Measurements from ENCODE around the gene SULT1A3. TPM values are rescaled to one million over a fixed set of nuclear protein-coding genes. Genes with fewer than 3 reads are reported as not detected.
"Not testable (repeated sequence)": the region's sequence is repeated elsewhere in the genome, so short reads cannot be mapped to it uniquely, and the experiment has no call there.

SULT1A3 gene
- total RNA-seq (2021) (14.1 and 21.2 TPM in 2 replicates), Bru-seq, nascent RNA (percentile 7 among the genes with signal in this experiment), BruChase-seq, experiment 1, labeled RNA remaining after a 2-hour chase (percentile 18 among the genes with signal in this experiment), BruChase-seq, experiment 2, labeled RNA remaining after a 6-hour chase (percentile 31 among the genes with signal in this experiment)
- long read RNA-seq, partial matches to known transcripts, result 0 of 2 reads
- long read RNA-seq, other reads (novel, unspliced or antisense), result 2 of 2 reads

DNA sequence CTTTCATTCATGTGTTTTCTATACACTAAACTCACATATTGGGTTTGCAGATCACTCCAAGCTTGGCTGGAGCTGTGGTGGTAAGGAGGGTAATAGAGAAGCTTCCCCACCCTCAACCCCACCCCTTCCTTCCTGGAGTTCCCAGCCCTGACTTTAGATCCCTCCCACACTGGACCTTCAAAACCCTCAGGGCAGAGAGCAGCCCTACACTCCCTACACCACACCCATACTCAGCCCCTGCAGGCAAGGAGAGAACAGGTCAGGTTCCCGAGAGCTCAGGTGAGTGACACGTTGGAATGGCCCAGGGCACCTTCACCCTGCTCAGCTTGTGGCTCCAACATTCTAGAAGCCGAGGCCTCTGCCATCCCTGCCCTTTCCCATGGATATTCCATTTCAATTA, at the start of gene SULT1A3:
TSS of gene SULT1A3 (plus strand) at position 207 of the 400 bp plus-strand sequence. CDS start 1,474 bp downstream, outside the sequence.
- BruUV-seq (replicated peaks); H3K4me1 ChIP-seq (ENCODE audit: insufficient read depth, low read length, poor library complexity, severe bottlenecking); H3K4me3 ChIP-seq (ENCODE audit: low read depth, low read length, poor library complexity, severe bottlenecking); intact Hi-C loops (cut with micrococcal nuclease; ENCODE audit: unreplicated experiment); H3K27me3 ChIP-seq (replicated peaks; ENCODE audit: insufficient read depth, low read depth, low read length, poor library complexity); H3K36me3 ChIP-seq (ENCODE audit: insufficient read depth, low read length, poor library complexity, severe bottlenecking); CTCF ChIA-PET; H3K27ac ChIP-seq (ENCODE audit: low read depth, low read length, poor library complexity, severe bottlenecking); H3K9me3 ChIP-seq (ENCODE audit: low read depth, low read length, poor library complexity, severe bottlenecking); POLR2A ChIA-PET (ENCODE audit: low non-redundant PET); DNase-seq (ENCODE audit: low spot score): not testable (repeated sequence)

DNA sequence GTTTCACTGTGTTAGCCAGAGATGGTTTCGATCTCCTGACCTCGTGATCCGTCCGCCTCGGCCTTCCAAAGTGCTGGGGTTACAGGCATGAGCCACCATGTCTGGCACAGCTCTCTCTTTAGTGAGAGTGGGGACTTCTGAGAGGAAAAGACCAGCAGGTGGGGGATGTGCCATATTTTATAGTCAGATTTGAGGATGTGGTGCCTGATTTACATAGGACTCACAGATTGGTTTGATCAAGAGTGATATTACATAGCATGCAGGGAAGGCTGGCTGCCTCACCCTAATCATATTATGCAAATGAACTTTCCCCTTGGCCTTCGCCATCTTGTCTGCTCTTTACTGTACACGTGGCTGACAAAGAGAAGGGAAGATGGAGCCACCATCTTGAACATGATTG, 48.0 kb upstream of the SULT1A3 start:
- no peak overlapping the region for H3K4me3 ChIP-seq (ENCODE audit: low read depth, low read length, poor library complexity, severe bottlenecking)
- CTCF ChIA-PET, result no interaction called here
- no peak overlapping the region for H3K27ac ChIP-seq (ENCODE audit: low read depth, low read length, poor library complexity, severe bottlenecking)
- no TSS peak for BruUV-seq (replicated peaks)
- intact Hi-C loops (cut with micrococcal nuclease; ENCODE audit: unreplicated experiment), result no loop called here
- POLR2A ChIA-PET (ENCODE audit: low non-redundant PET), result no interaction called here
- no peaks in the 10 kb centered on the region for H3K27me3 ChIP-seq (replicated peaks; ENCODE audit: insufficient read depth, low read depth, low read length, poor library complexity)
- TF ChIP-seq EZH2 (IDR thresholded peaks at IDR 0.05; ENCODE audit: borderline replicate concordance, low read depth, low read length, poor library complexity, severe bottlenecking), result no peak
- TF ChIP-seq, protein P1, sequence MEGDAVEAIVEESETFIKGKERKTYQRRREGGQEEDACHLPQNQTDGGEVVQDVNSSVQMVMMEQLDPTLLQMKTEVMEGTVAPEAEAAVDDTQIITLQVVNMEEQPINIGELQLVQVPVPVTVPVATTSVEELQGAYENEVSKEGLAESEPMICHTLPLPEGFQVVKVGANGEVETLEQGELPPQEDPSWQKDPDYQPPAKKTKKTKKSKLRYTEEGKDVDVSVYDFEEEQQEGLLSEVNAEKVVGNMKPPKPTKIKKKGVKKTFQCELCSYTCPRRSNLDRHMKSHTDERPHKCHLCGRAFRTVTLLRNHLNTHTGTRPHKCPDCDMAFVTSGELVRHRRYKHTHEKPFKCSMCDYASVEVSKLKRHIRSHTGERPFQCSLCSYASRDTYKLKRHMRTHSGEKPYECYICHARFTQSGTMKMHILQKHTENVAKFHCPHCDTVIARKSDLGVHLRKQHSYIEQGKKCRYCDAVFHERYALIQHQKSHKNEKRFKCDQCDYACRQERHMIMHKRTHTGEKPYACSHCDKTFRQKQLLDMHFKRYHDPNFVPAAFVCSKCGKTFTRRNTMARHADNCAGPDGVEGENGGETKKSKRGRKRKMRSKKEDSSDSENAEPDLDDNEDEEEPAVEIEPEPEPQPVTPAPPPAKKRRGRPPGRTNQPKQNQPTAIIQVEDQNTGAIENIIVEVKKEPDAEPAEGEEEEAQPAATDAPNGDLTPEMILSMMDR (conservative IDR thresholded peaks at IDR 0.05; ENCODE audit: low read depth, low read length), result no peak
- H3K36me3 ChIP-seq (ENCODE audit: insufficient read depth, low read length, poor library complexity, severe bottlenecking), result no peaks in the 10 kb centered on the region
- DNase-seq (ENCODE audit: low spot score), result no peak
- peaks cover 4% of the 10 kb centered on the region for H3K4me1 ChIP-seq (ENCODE audit: insufficient read depth, low read length, poor library complexity, severe bottlenecking)
- peaks cover 4% of the 10 kb centered on the region for H3K9me3 ChIP-seq (ENCODE audit: low read depth, low read length, poor library complexity, severe bottlenecking)

DNA sequence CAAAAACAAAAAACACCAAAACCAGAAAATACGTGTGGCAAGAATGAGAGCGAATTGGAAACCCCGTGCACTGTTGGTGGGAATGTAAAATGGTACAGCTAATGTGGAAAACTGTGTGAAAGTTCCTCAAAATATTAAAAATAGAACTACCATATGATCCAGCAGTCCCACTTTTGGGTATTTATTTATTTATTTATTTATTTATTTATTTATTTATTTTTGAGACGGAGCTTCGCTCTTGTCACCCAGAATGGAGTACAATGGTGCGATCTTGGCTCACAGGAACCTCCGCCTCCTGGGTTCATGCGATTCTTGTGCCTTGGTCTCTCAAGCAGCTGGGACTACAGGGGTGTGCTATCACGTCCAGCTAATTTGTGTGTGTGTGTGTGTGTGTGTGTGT, 46.5 kb upstream of the SULT1A3 start:
- peaks cover 4% of the 10 kb centered on the region for H3K9me3 ChIP-seq (ENCODE audit: low read depth, low read length, poor library complexity, severe bottlenecking)
- no peak overlapping the region for H3K4me3 ChIP-seq (ENCODE audit: low read depth, low read length, poor library complexity, severe bottlenecking)
- no peaks in the 10 kb centered on the region for H3K36me3 ChIP-seq (ENCODE audit: insufficient read depth, low read length, poor library complexity, severe bottlenecking)
- peaks cover 4% of the 10 kb centered on the region for H3K4me1 ChIP-seq (ENCODE audit: insufficient read depth, low read length, poor library complexity, severe bottlenecking)
- TF ChIP-seq EZH2 (IDR thresholded peaks at IDR 0.05; ENCODE audit: borderline replicate concordance, low read depth, low read length, poor library complexity, severe bottlenecking), result no peak
- TF ChIP-seq, protein P1 (conservative IDR thresholded peaks at IDR 0.05; ENCODE audit: low read depth, low read length), result no peak
- CTCF ChIA-PET, result no interaction called here
- POLR2A ChIA-PET (ENCODE audit: low non-redundant PET), result no interaction called here
- H3K27me3 ChIP-seq (replicated peaks; ENCODE audit: insufficient read depth, low read depth, low read length, poor library complexity), result no peaks in the 10 kb centered on the region
- no peak for DNase-seq (ENCODE audit: low spot score)
- intact Hi-C loops (cut with micrococcal nuclease; ENCODE audit: unreplicated experiment), result no loop called here
- H3K27ac ChIP-seq (ENCODE audit: low read depth, low read length, poor library complexity, severe bottlenecking), result no peak overlapping the region
- no TSS peak for BruUV-seq (replicated peaks)

DNA sequence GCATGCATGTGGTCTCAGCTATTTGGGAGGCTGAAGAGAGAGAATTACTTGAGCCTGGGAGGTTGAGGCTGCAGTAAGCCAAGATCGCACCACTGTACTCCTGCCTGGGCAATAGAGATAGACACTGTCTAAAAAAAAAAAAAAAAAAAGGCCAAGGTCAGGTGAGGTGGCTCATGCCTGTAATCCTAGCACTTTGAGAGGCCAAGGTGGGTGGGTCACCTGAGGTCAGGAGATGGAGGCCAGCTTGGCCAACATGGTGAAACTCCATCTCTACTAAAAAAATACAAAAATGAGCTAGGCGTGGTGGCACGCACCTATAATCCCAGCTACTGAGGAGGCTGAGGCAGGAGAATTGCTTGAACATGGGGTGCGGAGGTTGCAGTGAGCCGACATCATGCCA, 43.9 kb upstream of the SULT1A3 start:
- intact Hi-C loops (cut with micrococcal nuclease; ENCODE audit: unreplicated experiment), result no loop called here
- Histone ChIP-seq H3K4me1 (ENCODE audit: insufficient read depth, low read length, poor library complexity, severe bottlenecking) (no peaks in the 10 kb centered on the region), H3K9me3 (ENCODE audit: low read depth, low read length, poor library complexity, severe bottlenecking) (peaks cover 4% of the 10 kb centered on the region), H3K4me3 (ENCODE audit: low read depth, low read length, poor library complexity, severe bottlenecking) (no peak overlapping the region), H3K36me3 (ENCODE audit: insufficient read depth, low read length, poor library complexity, severe bottlenecking) (no peaks in the 10 kb centered on the region), H3K27ac (ENCODE audit: low read depth, low read length, poor library complexity, severe bottlenecking) (no peak overlapping the region), H3K27me3 (replicated peaks; ENCODE audit: insufficient read depth, low read depth, low read length, poor library complexity) (no peaks in the 10 kb centered on the region)
- DNase-seq (ENCODE audit: low spot score), result no peak
- ChIA-PET CTCF (no interaction called here), POLR2A (ENCODE audit: low non-redundant PET) (no interaction called here)
- BruUV-seq (replicated peaks), result no TSS peak
- no peak for TF ChIP-seq EZH2 (IDR thresholded peaks at IDR 0.05; ENCODE audit: borderline replicate concordance, low read depth, low read length, poor library complexity, severe bottlenecking)
- TF ChIP-seq, protein P1 (conservative IDR thresholded peaks at IDR 0.05; ENCODE audit: low read depth, low read length), result no peak
